HepG2 (cell line): Measurements from ENCODE around the gene RPH3AL. TPM values are rescaled to one million over a fixed set of nuclear protein-coding genes. Genes with fewer than 3 reads are reported as not detected.

Source experiments
- ATAC-seq: fragments of 200-7000 bp; cut with Tn5 transposase; 3 replicates; pipeline ENCODE4 v1.9.1; 2020; ENCODE audit warnings: mild to moderate bottlenecking, moderate library complexity
- BruUV-seq: library from RNA; stranded (reverse); fragments of 400-500 nt; replicated peaks from 2 replicates; lab custom pipeline; 2021; lab: Mats Ljungman, UMichigan
- CTCF ChIA-PET: fragments of 300-600 bp; formaldehyde crosslinking; extraction: SDS; loops from one replicate; lab custom pipeline; 2021; ENCODE audit warnings: low total read pairs, inconsistent platforms, low intra/inter-chr PET ratio; lab: Yijun Ruan, JAX
- POLR2A ChIA-PET: fragments of 350-600 bp; sonication (Branson Sonifier 250); formaldehyde crosslinking; loops from one replicate; lab custom pipeline; 2020; ENCODE audit warnings: antibody characterized with exemption, inconsistent platforms; lab: Yijun Ruan, JAX
- DNase-seq: peaks from one replicate; pipeline ENCODE4 v3.0.0-alpha.2; 2015; ENCODE audit warnings: low spot score
- FAIRE-seq: peaks from 3 replicates; lab custom pipeline; 2011; peaks lifted over from hg19 to GRCh38; lab: Jason Lieb, UNC
- H2AFZ ChIP-seq: one replicate; pipeline ENCODE4 v1.6.1; 2011; ENCODE audit warnings: low read length, inconsistent platforms
- H3K27ac ChIP-seq: fragments of 300-600 bp; 3 replicates; pipeline ENCODE4 v1.8.0; 2011; ENCODE audit warnings: mixed run types, mild to moderate bottlenecking, mixed read lengths, low read length, inconsistent platforms; ENCODE audit not compliant: insufficient read depth; ENCODE audit errors: extremely low read length
- H3K27me3 ChIP-seq, 2 experiments: fragments of 200-600 bp in 1 of 2; 2 replicates in 1 of 2; 3 replicates in 1 of 2; pipeline versions ENCODE4 v1.6.0 to v1.8.0; 2011; ENCODE audit warnings: low read length in 2 of 2, mild to moderate bottlenecking in 2 of 2, moderate library complexity in 2 of 2, inconsistent platforms in 1 of 2; ENCODE audit not compliant: insufficient read depth in 2 of 2, control insufficient read depth in 1 of 2
- H3K36me3 ChIP-seq, 2 experiments: fragments of 200-600 bp in 1 of 2; replicated peaks in 1 of 2; 2 replicates in 1 of 2; 3 replicates in 1 of 2; pipeline versions ENCODE4 v1.5.1 to v1.8.0; 2011; ENCODE audit warnings: low read length in 2 of 2, inconsistent platforms in 1 of 2; ENCODE audit not compliant: insufficient read depth in 2 of 2, control insufficient read depth in 1 of 2
- H3K4me1 ChIP-seq: 2 replicates; pipeline ENCODE4 v1.5.1; 2012; ENCODE audit warnings: low read length, inconsistent platforms; ENCODE audit not compliant: insufficient read depth
- H3K4me2 ChIP-seq: 2 replicates; pipeline ENCODE4 v1.6.0; 2011; ENCODE audit warnings: low read depth, low read length, inconsistent platforms
- H3K4me3 ChIP-seq, 3 experiments: fragments of 200-600 bp in 1 of 3; sonication (generic), shearing (Covaris generic) in 1 of 3; replicated peaks in 1 of 3; 2 replicates each; pipeline ENCODE4 v1.5.1; 2011 to 2016; ENCODE audit warnings: low read length in 3 of 3, inconsistent platforms in 2 of 3, low read depth in 2 of 3, mild to moderate bottlenecking in 2 of 3, control low read depth in 1 of 3, mixed read lengths in 1 of 3; ENCODE audit not compliant: insufficient read depth in 1 of 3
- H3K79me2 ChIP-seq: one replicate; pipeline ENCODE4 v1.6.1; 2011; ENCODE audit warnings: low read length, inconsistent platforms; ENCODE audit not compliant: insufficient read depth
- H3K9ac ChIP-seq: 2 replicates; pipeline ENCODE4 v1.6.0; 2011; ENCODE audit warnings: mild to moderate bottlenecking, low read depth, low read length, inconsistent platforms; ENCODE audit not compliant: insufficient read depth
- H3K9me3 ChIP-seq: 2 replicates; pipeline ENCODE4 v1.5.1; 2012; ENCODE audit warnings: mild to moderate bottlenecking, low read length
- H4K20me1 ChIP-seq: 2 replicates; pipeline ENCODE4 v1.6.0; 2011; ENCODE audit warnings: inconsistent platforms, mild to moderate bottlenecking, low read length, moderate library complexity; ENCODE audit not compliant: insufficient read depth
- CREB3 ChIP-seq: sonication (generic); formaldehyde crosslinking; IDR thresholded peaks from 2 replicates; pipeline ENCODE4 v1.5.0; 2020; ENCODE audit warnings: missing genetic modification reagents
- NBN ChIP-seq: fragments of 450-650 bp; conservative IDR thresholded peaks from 2 replicates; pipeline ENCODE4 v1.6.1; 2017
- PRPF4 ChIP-seq: fragments of 200-400 bp; formaldehyde crosslinking; IDR thresholded peaks from 2 replicates; pipeline ENCODE4 v1.6.1; 2016; ENCODE audit warnings: low read length, low read depth; ENCODE audit not compliant: poor library complexity, severe bottlenecking
- SMARCE1 ChIP-seq: fragments of 450-650 bp; IDR thresholded peaks from 2 replicates; pipeline ENCODE4 v1.6.1; 2017; ENCODE audit warnings: borderline replicate concordance
- SNAPC2 ChIP-seq: sonication (generic); formaldehyde crosslinking; IDR thresholded peaks from 2 replicates; pipeline ENCODE4 v1.8.1; 2022; ENCODE audit warnings: mild to moderate bottlenecking, missing genetic modification reagents
- SP140L ChIP-seq: sonication (generic); formaldehyde crosslinking; IDR thresholded peaks from 2 replicates; pipeline ENCODE4 v1.4.0; 2020; ENCODE audit warnings: missing genetic modification reagents, borderline replicate concordance
- TERF1 ChIP-seq: sonication (generic); formaldehyde crosslinking; IDR thresholded peaks from 2 replicates; pipeline ENCODE4 v1.8.0; 2022; ENCODE audit warnings: mild to moderate bottlenecking, missing genetic modification reagents, moderate library complexity
- THAP11 ChIP-seq: IDR thresholded peaks from 2 replicates; pipeline ENCODE4 v1.6.1; 2016; ENCODE audit warnings: missing biosample characterization, missing genetic modification reagents
- ZNF660 ChIP-seq: sonication (generic); formaldehyde crosslinking; IDR thresholded peaks from 2 replicates; pipeline ENCODE4 v1.5.1; 2020; ENCODE audit warnings: mild to moderate bottlenecking, low read depth, missing genetic modification reagents, borderline replicate concordance
- whole genome bisulfite sequencing: methylation state at CpG from one replicate; pipeline ENCODE4 v1.1.6; 2017; ENCODE audit warnings: low lambda C conversion rate; 5-methylcytosine and 5-hydroxymethylcytosine counted together
- in situ Hi-C: cut with HindIII; loops from 2 replicates; pipeline ENCODE4 v1.10.0; 2017; ENCODE audit warnings: low pct_unique_long_range_greater_than_20kb; ENCODE audit not compliant: extremely low pct_ligation_motif_present
- intact Hi-C: fragments of 100-400 bp; cut with micrococcal nuclease; formaldehyde crosslinking; loops from one replicate; pipeline ENCODE4 v1.10.0; 2022; ENCODE audit not compliant: unreplicated experiment
- polyA plus RNA-seq, 8 experiments: library from polyadenylated mRNA; depleted of rRNA in 3 of 8; stranded (reverse) in 7 of 8; unstranded in 1 of 8; fragments of >200 nt; fragmentation: Illumina TruSeq in 4 of 8; extraction: Trizol in 4 of 8; gene quantifications; 2 replicates each; pipeline versions ENCODE4 v1.2.1 to v1.2.3, GENCODE V29; 2011 to 2016; ENCODE audit warnings: low read depth in 4 of 8, missing spikeins in 1 of 8, mixed read lengths in 1 of 8; ENCODE audit not compliant: insufficient read depth in 1 of 8
- total RNA-seq, 5 experiments: library from RNA; depleted of rRNA; stranded (reverse); fragments of >200 nt; fragmentation: Illumina TruSeq; extraction: Trizol; gene quantifications; 2 replicates each; pipeline ENCODE4 v1.2.3, GENCODE V29; 2016; ENCODE audit warnings: low read depth in 1 of 5

The RPH3AL gene
- total and polyA plus RNA-seq, 2 of the 13 experiments (the other 11 are each of a cell fraction or from before 2014, with no cell fraction given), result 7.8 to 16.4 TPM

- ChIA-PET CTCF (no interaction called here), POLR2A (no interaction called here)
- WGBS, result 93% methylated on average over 23 of the region's 23 CpGs
- ATAC-seq (no peak), DNase-seq (no peak), FAIRE-seq (no peak)
- TF ChIP-seq PRPF4 (no peak), SNAPC2 (CRISPR knock-in tag) (no peak), TERF1 (CRISPR knock-in tag) (no peak), SMARCE1 (no peak), THAP11 (CRISPR knock-in tag) (no peak), CREB3 (no peak), ZNF660 (CRISPR knock-in tag) (no peak), SP140L (CRISPR knock-in tag) (no peak), NBN (no peak)
- no peaks in the 10 kb centered on the region for H4K20me1 ChIP-seq
- no peaks in the 10 kb centered on the region for H3K79me2 ChIP-seq
- H3K9ac ChIP-seq, result no peak overlapping the region
- H3K9me3 ChIP-seq, result no peaks in the 10 kb centered on the region
- no peak overlapping the region for H3K4me3 ChIP-seq
- peaks cover 14% of the 10 kb centered on the region for H3K4me1 ChIP-seq
- H3K27ac ChIP-seq, result no peak overlapping the region
- in situ Hi-C loops, result loop anchor here (10.0 kb wide), 1 partner anchor 56 kb away; no protein-coding TSS in a partner anchor
- H3K27me3 ChIP-seq, result no peaks in the 10 kb centered on the region
- H2AFZ ChIP-seq, result no peak overlapping the region
- intact Hi-C loops, result no loop called here
- peaks cover 0 to 2% of the 10 kb centered on the region in 2 experiments; a peak in 2 of 5 replicates for H3K36me3 ChIP-seq
- no TSS peak for BruUV-seq
- no peak overlapping the region for H3K4me2 ChIP-seq
Measured at GRCh38 chr17:238071-238963, 114.3 kb downstream of the RPH3AL start.
